HG03460 (cell line): Measurements from ENCODE around the gene SFRP4.
"Not testable (repeated sequence)": the region's sequence is repeated elsewhere in the genome, so short reads cannot be mapped to it uniquely, and the experiment has no call there.

Source experiments
- ATAC-seq: cut with Tn5 transposase; IDR thresholded peaks from one replicate; pipeline ENCODE4 v1.9.1; 2021; ENCODE audit not compliant: unreplicated experiment

SFRP4 gene

DNA sequence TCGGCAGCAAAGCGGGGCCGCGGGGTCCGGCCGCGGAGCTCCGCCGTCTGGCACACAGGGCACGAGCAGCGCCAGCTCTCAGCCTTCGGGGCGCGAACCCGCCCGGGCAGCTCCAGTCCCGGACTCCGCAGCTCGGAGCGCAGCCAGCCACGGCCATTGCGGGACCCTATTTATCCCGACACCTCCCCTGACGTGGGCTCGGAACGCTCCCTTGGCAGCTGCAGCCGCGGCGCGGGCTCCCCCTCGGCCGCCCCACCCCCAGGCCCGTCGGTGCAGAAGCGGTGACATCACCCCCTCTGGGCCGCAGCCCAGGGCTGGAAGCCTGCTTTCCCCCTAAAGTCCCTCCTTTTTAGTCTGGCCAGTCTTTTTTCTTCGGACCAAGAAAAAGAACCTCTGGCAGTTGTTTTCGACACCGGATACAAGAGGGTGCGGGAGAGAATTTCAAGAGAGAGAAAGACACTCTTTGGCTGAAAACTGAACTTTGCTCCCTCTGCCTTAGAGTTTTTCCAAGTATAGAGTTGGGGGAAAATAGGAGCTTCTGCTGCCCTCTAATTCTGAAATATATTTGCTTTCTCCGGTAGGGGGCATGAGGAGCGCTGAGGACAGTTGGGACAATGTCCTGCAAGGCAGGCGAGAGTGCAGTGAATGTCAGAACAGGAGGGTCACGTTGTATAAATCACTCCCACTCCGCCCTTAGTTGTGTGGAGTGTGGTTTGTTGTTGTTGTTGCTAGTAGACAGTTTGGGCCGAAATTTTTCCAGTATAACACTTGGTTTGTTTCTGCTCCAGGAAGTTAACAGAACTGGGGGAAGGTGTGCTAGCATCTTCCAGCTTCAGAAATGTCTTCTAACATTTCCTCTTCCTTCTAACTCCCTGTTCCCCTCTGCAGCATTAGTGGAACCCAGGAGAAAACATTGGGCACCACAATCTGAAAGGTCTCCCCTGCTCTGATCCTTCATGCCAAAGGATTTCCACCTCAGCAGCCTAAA, at the start of gene SFRP4:
Gene SFRP4, minus strand, starts transcription at position 145 of the 988 bp plus-strand sequence. CDS start 280 bp downstream, outside the sequence.
- ATAC-seq, result peak; percentile 45

DNA sequence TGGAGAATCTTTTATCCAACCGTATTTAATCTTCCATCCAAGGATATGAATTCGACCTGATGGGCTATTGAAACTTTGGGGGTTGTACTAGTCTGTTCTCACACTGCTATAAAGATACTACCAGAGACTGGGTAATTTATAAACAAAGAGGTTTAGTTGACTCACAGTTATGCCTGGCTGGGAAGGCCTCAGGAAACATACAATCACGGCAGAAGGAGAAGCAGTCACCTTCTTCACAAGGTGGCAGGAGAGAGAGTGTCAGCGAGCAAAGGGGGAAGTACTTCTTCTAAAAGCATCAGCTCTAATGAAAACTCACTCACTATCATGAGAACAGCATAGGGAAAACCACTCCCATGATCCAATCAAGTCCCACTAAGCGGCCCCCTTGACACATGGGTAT, 47.6 kb upstream of the SFRP4 start:
- no peak for ATAC-seq

DNA sequence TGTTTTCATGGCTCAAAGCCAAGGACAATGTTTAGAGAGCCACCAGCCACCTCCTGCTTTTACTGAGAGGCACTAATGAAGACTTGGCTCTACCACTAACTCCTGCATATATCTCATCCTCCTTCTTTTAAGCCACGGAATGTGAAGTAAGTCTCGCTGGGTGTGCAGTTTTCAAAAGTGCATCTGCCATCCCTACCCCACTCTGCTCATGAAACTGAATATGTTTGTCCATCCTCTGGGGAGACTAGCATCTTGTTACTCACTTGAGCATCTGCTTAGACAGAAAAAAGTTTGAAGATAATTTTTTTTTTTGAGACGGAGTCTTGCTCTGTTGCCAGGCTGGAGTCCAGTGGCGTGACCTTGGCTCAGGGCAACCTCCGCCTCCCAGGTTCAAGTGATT, 44.6 kb upstream of the SFRP4 start:
- no peak for ATAC-seq

DNA sequence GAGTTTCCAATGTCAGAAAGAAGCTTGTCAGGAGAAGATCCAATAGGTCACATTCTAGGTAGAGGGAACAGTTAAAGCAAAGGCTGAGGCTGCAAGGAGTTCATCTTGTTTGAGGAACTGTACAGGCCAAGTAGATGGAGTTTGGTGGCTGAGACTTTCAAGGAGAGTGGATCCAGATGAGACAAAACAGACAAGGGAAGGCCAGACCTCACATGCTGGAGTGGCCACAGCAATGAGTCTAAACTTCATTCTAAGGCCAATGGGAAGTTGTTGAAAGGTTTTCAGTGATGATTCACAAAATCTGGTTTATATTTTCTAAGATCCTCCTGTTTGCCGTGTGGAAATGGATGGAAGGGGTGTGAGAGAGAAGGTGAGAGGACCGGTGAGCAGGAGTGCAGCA, 43.9 kb upstream of the SFRP4 start:
- ATAC-seq, result no peak

DNA sequence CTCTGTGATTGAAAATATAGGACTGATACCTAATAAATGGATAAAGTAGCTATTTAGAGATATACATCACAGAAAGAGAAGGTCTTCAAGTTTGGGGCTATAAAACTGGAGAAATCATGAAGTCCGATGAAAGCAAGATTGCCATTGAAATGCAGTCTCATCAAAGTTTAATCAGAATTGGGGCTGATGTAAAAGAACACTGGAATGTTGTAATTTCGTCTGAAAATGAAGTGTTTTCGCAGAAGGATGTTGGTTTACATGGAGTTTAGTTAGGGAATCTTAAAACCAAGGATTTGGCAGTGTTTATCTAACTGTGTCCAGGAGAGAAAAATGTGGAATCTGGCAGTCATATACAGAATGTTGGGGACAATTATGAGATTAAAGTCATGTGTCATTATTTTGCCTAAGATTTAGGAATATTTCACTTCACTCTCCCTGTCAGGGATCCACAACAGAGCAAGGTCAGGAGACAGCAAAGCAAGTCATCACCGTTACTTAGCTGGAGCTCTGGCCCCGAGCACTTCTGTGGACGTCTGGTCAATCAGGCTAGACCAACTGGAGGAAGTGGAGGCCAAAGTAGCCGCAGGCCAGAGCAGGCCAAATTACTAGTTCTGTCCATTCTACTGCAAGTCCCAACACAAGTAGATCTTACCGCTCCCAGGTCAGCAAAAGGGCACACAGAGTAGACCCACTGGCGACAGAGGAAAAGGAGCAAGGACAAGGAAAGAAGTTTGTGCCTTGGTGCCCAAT, 40.8 kb upstream of the SFRP4 start:
- no peak for ATAC-seq

DNA sequence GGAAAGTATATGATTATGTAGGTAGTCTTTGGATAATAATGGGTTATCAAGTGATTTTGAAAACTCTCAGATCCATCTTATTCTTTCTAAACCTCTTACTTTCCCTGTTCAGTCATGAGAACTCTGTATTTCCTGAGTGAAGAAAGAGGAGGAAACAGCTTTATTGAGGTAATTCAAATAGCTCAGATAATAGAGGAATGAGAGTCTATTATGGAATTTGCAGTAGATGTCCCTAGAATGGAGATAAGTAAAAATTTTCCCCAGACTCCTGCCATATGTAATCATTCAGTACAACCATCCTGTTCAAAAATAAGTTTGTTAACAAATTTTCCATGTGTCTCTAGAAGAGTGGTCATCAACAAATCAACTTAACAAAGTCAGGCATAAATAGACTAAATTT, 40.2 kb upstream of the SFRP4 start:
- no peak for ATAC-seq

DNA sequence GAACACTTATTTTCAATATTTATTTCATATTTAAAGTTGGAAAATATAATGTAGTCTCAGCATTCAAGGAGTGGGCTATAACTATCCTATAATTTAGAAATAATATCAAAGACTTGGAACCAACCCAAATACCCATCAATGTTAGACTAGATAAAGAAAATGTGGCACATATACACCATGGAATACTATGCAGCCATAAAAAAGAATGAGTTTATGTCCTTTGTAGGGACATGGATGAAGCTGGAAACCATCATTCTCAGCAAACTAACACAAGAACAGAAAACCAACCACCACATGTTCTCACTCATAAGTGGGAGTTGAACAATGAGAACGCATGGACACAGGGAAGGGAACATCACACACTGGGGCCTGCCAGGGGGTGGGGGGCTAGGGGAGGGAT, 37.6 kb upstream of the SFRP4 start:
- not testable (repeated sequence) for ATAC-seq

DNA sequence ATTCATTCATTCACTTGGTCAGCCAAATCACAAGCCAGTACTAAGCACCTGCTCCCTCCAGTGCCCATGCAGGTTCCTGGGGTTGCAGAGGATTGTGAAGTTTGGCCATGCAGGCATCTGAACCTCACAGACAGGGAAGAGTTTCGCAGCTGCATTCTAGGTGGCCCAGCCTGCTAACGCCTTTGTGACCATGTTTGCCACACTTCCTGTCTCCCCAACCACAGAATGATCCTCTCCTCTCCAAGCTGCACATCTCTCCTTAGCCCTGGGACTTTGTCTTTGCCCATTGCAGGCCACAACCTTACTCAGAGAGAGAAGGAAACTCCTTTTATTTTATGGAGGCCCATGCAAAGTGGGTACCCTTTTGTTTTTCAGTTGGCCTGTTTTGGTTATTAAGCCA, 35.6 kb upstream of the SFRP4 start:
- ATAC-seq, result no peak

DNA sequence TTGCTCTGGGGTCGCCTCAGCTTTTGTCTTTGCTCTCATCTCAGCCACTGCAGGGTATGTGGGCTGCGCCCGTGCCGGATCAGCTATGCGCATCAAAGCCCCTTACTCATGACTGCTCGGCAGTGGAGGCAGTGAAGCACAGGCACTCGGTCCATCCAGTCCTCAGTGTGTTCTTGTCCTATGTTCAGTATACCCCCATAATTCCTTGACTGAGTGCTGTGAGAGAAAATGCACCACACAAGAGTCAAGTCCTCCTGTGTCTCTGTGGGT, 31.3 kb upstream of the SFRP4 start:
- no peak for ATAC-seq

DNA sequence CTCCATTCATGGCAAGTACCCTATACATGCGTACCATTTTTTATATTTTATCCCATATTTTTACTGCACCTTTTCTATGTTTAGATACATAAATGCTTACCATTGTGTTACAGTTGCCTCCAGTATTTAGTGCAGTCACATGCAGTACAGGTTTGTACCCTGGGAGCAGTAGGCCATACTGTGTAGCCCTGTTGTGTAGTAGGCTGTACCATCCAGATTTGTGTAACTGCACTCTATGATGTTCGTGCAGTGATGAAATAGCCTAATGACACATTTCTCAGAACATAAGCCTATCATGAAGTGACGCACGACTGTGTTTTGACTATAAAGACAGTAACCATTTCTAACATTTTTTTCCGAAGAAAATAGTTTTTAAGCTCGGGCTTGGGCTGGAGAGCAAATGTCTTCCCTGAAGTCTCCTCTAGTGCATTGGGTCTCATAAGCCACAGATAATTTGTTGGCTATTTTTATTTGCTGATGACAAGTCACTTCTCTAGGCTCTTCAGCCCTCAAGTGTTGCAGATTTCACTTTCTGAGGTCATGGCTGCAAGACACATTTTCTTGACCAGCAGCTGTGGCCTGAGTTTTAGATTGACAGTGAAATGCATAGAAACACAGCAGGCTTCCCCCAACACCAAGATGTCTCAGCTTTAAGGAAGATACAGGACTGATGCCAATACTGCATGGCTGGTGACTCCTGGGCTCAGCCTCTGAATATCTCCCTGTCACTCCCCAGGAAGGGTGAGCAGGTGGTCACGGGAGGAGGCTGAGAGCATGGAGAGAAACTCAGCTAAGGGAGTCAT, 30.7 kb upstream of the SFRP4 start:
- no peak for ATAC-seq

DNA sequence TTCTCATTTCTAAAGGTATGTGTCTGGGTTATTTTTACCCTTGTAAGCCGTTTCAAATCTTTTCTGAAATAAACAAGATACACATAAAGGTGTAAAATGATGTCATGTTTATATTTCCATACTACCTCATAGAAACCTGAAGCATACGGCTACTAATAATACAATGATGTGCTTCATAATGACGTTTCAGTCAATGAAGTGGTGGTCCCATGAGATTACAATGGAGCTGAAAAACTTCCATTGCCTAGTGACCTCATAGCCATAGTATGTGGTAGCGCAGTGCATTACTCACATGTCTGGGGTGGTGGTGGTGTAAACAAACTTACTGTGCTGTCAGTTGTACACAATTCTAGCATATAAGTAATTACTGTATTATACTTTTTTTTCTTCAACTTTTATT, 28.7 kb upstream of the SFRP4 start:
- no peak for ATAC-seq

DNA sequence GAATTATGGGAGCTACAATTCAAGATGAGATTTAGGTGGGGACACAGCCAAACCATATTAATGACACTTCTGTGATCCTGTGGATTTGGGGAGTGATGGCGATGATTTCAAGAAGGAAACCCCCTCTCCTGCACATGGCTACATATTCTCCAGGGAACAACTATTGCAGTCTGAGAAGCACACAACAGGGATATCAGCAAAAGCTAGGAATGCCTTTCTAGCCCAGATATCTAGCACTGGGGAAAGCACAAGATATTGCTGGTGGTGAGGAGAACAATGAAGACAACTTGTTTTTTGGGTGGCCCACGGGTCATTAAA, 28.1 kb upstream of the SFRP4 start:
- no peak for ATAC-seq

DNA sequence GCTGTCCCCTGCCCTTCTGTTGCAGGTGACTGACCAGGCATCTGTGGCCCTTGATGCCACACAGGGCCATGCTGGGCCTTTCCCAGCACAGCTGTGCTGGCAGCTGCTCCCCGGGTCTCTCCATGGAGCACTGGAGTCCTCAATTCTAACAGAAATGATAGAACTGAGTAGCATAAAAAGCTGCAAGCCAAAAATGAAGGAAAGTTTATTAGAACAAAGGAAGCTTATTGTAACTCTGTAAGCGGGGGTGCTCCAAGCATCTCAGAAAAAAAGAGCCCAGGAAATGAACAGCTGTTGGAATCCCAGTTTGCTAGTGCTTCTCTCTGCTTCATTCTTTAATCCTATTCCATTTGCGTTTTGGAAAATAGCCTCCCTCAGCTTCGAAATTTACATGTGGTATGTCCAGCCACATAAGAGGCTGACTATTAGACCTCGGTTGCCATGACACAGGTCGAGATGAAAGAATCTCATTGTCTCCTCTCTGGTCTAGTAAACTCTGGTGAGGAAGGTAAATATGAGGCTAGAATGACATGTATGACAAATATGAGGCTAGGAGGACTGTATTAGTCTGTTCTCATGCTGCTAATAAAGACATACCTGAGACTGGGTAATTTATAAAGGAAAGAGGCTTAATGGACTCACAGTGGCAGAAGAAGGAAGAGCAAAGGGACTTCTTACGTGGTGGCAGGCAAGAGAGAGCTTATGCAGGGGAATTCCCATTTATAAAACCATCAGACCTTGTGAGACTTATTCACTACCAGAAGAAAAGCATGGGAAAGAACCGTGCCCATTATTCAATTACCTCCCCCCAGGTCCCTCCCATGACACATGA, 27.5 kb upstream of the SFRP4 start:
- ATAC-seq, result no peak

DNA sequence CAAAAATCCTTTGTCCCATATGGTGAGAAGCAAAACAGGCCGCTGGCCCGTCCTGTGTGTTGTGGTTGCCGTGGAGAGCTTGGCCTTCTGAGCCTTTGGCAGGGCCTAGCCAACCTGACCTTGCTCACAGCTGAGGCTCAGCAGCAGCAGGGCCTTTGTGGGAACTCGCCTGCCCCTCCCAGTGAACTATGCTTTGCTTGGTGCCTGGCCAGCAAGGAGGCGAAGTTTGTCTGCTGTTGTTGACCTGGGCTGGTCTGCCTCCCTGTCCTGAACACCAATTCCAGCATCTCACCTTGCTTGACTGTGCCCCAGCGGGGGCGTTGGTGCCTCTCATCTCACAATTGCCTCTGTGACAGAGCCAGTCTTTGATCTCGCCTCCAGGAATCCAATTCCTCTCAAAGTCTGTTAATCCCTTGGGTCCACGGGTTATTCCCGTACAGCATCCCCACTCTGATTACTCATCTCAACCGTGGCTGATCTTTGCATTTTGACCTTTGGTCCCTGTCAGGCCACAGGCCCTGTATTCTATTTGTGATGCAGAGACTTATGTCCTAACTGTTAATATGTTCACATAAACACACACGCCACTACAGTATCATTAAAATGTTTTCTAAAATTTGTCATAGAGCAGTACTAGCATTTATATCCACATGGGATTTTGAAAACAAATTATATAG, 26.5 kb upstream of the SFRP4 start:
- ATAC-seq, result no peak

DNA sequence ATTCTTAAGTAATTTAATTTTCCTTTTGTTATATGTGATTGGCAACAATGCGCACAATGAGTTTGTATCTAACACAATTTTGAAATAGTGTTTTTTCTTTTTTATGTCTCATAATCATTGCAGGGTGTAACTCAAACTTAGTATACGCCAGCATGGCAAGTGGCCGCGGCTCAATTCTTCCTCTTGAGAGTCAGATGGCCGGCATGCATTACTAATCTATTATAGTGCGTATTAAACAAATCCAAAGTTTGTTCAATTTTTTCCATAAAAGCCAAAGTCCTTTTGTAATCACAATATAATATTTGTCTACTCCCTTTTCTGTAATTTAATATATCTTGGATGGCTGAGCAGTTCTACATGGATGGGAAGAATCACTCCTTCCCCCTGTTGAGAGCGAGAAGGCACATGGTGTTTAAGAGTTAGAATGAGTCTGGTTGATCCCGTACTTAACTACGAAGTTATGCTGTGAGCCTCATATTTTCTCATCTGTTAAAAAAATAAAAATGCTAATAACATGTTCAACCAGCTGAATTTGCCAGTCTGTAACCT, 16.5 kb upstream of the SFRP4 start:
- no peak for ATAC-seq

DNA sequence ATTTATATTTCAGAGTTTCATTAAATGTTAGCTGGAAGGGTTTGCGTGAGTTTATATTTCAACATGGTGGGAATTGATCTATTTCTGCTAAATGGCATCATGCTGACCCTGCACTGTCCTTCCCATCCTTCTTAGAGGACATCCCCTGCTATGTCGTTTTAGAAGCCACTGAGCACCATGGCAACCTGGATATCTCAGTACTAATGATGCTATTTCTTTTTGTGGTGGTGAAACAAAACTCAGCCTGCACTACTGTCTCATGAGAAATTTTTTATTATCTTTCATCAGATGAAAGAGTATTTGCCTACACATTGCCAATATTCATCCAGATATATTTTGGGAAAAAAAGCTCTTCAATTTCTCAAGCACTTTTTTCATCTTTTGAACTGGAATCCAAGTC, 15.9 kb upstream of the SFRP4 start:
- no peak for ATAC-seq

DNA sequence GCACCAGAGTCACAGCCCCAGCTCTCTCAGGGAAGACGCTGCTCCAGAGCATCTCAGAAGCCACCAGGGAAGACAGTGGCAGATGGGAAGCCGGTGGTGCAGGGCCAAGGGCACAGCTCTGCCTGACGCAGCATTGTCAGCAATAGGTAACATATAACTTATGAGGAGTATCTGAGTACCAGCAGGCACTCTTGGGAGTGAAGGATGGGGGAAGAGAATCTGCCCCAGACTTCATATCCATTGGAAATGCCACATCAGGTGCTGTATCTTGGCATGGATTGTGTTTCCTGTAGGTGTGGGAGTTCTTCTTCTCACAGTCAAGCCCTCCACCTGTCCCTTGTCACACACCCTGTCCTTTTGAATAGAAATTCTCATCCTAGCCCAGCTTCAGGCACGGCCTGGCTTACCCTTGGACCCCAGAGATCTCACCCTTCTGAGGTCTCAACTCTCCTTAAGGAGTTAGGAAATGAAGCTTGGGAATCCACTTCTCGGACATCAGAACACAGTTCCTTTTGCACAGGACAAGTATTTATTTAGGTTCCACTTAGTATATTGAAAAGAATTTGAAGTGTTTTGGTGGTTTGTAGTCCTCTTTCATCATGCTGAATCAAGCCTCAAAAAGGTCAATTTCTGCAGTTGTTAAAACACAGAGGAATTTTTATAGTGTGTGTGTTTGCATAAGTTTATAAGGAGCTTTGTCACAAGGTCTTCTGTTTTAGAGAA, 13.8 kb upstream of the SFRP4 start:
- no peak for ATAC-seq

DNA sequence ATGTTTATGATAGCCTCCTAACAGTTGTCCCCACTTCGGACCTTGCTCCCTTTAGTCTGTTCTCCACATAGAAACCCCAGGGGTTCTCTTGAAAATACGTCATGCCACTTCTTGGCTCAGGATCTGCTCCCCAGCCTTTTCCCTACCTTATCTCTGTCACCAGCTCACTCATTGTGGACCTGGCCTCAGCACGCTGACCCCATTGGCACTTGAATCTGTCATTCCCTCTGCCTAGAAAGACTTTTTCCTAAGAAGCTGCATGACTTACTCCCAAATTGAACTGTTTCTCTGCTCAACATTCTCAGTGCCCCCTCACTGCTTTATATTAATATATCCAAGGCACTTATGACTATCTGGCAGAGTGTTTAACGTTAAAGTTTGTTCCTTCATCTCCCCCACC, 12.3 kb upstream of the SFRP4 start:
- no peak for ATAC-seq

DNA sequence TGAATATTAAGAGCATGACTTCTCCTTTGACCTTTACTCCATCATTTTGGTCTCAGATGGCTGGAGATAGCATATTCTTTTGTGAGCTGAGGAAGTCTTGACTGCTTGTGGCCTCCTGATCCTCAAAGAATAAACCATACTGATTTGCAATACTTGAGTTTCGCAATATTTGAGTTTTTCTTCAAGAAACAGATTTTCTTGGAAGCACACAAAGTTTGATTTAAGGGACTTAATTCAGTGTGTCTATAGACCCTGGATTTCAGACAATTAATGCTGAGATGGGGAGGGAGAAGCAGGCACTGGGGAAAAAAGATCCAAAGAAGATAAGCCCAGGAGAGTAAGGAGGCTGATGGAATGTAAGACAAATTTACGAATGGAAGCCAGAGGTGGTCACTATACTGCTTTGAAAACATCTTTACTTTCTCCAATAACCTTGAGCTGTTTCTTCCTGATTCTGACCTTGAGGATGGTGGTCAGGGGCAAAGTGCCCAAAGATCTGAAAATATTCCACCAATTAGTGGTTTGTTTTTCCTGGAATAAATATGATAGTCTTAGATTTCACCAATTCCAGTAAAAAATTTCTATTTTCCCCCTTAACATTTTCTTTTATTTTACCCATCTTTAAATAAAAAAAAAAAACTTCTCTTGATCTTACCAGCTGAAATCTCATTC, 11.3 kb upstream of the SFRP4 start:
- no peak for ATAC-seq
